Esophagus muscularis mucosa (tissue), 4 donors: ENCODE measurements around the gene PRUNE1. TPM values are rescaled to one million over a fixed set of nuclear protein-coding genes. Genes with fewer than 3 reads are reported as not detected.

Source experiments
- DNase-seq: peaks from one replicate; pipeline ENCODE4 v3.0.0-alpha.2; 2017; ENCODE audit errors: extremely low spot score
- H3K27ac ChIP-seq, 4 donors: fragments of 200-600 bp; sonication (generic); replicated peaks in 1 of 4; 1 replicate in 3 of 4; 2 replicates in 1 of 4; pipeline ENCODE4 v1.5.1; 2016 to 2019; ENCODE audit warnings: mild to moderate bottlenecking in 1 of 4
- H3K27me3 ChIP-seq, 4 donors: fragments of 200-600 bp; sonication (generic); one replicate each; pipeline versions ENCODE4 v1.5.1 to v1.6.0; 2016 to 2019
- H3K36me3 ChIP-seq, 4 donors: fragments of 200-600 bp; sonication (generic); one replicate each; pipeline ENCODE4 v1.5.1; 2016 to 2019
- H3K4me1 ChIP-seq, 4 donors: fragments of 200-600 bp; sonication (generic); one replicate each; pipeline ENCODE4 v1.5.1; 2016 to 2019
- H3K4me3 ChIP-seq, 4 donors: fragments of 200-600 bp; sonication (generic); 1 replicate in 2 of 4; 2 replicates in 2 of 4; pipeline ENCODE4 v1.5.1; 2016 to 2019; ENCODE audit warnings: mild to moderate bottlenecking in 4 of 4, moderate library complexity in 1 of 4
- H3K9me3 ChIP-seq, 4 donors: fragments of 200-600 bp; sonication (generic); 1 replicate in 3 of 4; 2 replicates in 1 of 4; pipeline ENCODE4 v1.5.1; 2016 to 2019
- CTCF ChIP-seq, 3 experiments: fragments of 200-600 bp in 2 of 3; fragments of 450-650 bp in 1 of 3; sonication (generic) in 2 of 3; IDR thresholded peaks; one replicate each; pipeline ENCODE4 v1.5.1; 2017 to 2019; ENCODE audit warnings: antibody characterized with exemption in 3 of 3, mild to moderate bottlenecking in 2 of 3, moderate library complexity in 1 of 3
- EP300 ChIP-seq: sonication (generic); formaldehyde crosslinking; IDR thresholded peaks from one replicate; pipeline ENCODE4 v1.6.1; 2017; ENCODE audit warnings: antibody characterized with exemption
- POLR2A ChIP-seq: fragments of 450-650 bp; IDR thresholded peaks from one replicate; pipeline ENCODE4 v1.6.1; 2017; ENCODE audit warnings: antibody characterized with exemption, moderate library complexity, mild to moderate bottlenecking, low read depth
- POLR2AphosphoS5 ChIP-seq, 2 donors: sonication (generic); formaldehyde crosslinking; IDR thresholded peaks; one replicate each; pipeline ENCODE4 v1.6.1; 2017; ENCODE audit warnings: antibody characterized with exemption in 2 of 2
- WGBS: methylation state at CpG from one replicate; pipeline ENCODE4 v1.1.5; 2018; 5-methylcytosine and 5-hydroxymethylcytosine counted together
- intact Hi-C: fragments of 100-400 bp; cut with DNase I; formaldehyde crosslinking; loops from one replicate; pipeline ENCODE4 v1.15.1; 2023
- total RNA-seq, 4 donors: library from RNA; depleted of rRNA; stranded (reverse); fragments of >200 nt; gene quantifications; one replicate each; pipeline versions ENCODE4 v1.1.0 to v1.2.1, GENCODE V29; 2016

The PRUNE1 gene
- total RNA-seq, 4 donors from 2014 or later: 17.4 to 40.7 (median 23.1) TPM

GRCh38 chr1:151065089-151065645, 56.9 kb downstream of the PRUNE1 start:
- TF ChIP-seq POLR2AphosphoS5 (IDR thresholded peaks at IDR 0.05) (no peak), EP300 (no peak), CTCF (IDR thresholded peaks at IDR 0.05) (no peak), POLR2A (no peak)
- Histone ChIP-seq H3K4me1 (peaks cover 7 to 20% (median 15%) of the 10 kb centered on the region in 4 donors), H3K36me3 (no peaks in the 10 kb centered on the region), H3K4me3 (no peak overlapping the region), H3K27ac (no peak overlapping the region), H3K9me3 (no peaks in the 10 kb centered on the region), H3K27me3 (no peaks in the 10 kb centered on the region)
- DNase-seq: no peak
- intact Hi-C loops: no loop called here

GRCh38 chr1:151067185-151067584, 58.9 kb downstream of the PRUNE1 start:
- no peak overlapping the region for H3K27ac ChIP-seq
- intact Hi-C loops: no loop called here
- H3K36me3 ChIP-seq: no peaks in the 10 kb centered on the region
- H3K9me3 ChIP-seq: no peaks in the 10 kb centered on the region
- TF ChIP-seq CTCF (IDR thresholded peaks at IDR 0.05): no peak
- no peak for TF ChIP-seq EP300
- no peak for TF ChIP-seq POLR2A
- TF ChIP-seq POLR2AphosphoS5 (IDR thresholded peaks at IDR 0.05): no peak
- no peak for DNase-seq
- 83% methylated on average over 4 of the region's 4 CpGs for WGBS
- no peak overlapping the region for H3K4me3 ChIP-seq
- H3K27me3 ChIP-seq: no peaks in the 10 kb centered on the region
- H3K4me1 ChIP-seq: peaks cover 18% of the 10 kb centered on the region in 4 donors

GRCh38 chr1:151069103-151069486, 60.8 kb downstream of the PRUNE1 start:
- DNase-seq: no peak
- peaks cover 19 to 29% (median 22%) of the 10 kb centered on the region in 4 donors for H3K4me1 ChIP-seq
- TF ChIP-seq CTCF (IDR thresholded peaks at IDR 0.05) (no peak), POLR2AphosphoS5 (IDR thresholded peaks at IDR 0.05) (no peak), POLR2A (no peak), EP300 (no peak)
- intact Hi-C loops: no loop called here
- WGBS: 85% methylated on average over 5 of the region's 5 CpGs
- peak overlapping the region; percentile 95 to 100 (median 99) for H3K27ac ChIP-seq
- H3K4me3 ChIP-seq: no peak overlapping the region
- no peaks in the 10 kb centered on the region for H3K27me3 ChIP-seq
- peaks cover 0 to 6% (median 0%) of the 10 kb centered on the region in 4 donors for H3K36me3 ChIP-seq
- H3K9me3 ChIP-seq: no peaks in the 10 kb centered on the region

GRCh38 chr1:151070474-151071276, 62.4 kb downstream of the PRUNE1 start, which contains the start of gene GABPB2:
GABPB2 (plus strand) TSS chr1:151070761; CDS start chr1:151088190, 17,429 bp downstream.
- intact Hi-C loops: no loop called here
- Histone ChIP-seq H3K36me3 (peaks cover 0 to 17% (median 7%) of the 10 kb centered on the region in 4 donors), H3K4me1 (peaks cover 19 to 29% (median 22%) of the 10 kb centered on the region in 4 donors), H3K4me3 (peak within 1 kb of the TSS; percentile 69 to 98 (median 88)), H3K9me3 (no peaks in the 10 kb centered on the region), H3K27ac (peak within 1 kb of the TSS; percentile 95 to 100 (median 99)), H3K27me3 (no peaks in the 10 kb centered on the region)
- WGBS: 0% methylated on average over 44 of the region's 50 CpGs
- TF ChIP-seq CTCF (IDR thresholded peaks at IDR 0.05) (peak; percentile 85 to 94 (median 89)), EP300 (peak; percentile 43), POLR2AphosphoS5 (IDR thresholded peaks at IDR 0.05) (peak; percentile 89 to 91), POLR2A (peak; percentile 49)
- peak; percentile 96 for DNase-seq
